Right ventricle myocardium inferior (tissue), 1 donor: ENCODE data around the gene PLIN4. TPM values are rescaled to one million over a fixed set of nuclear protein-coding genes. Genes with fewer than 3 reads are reported as not detected.
"Not testable (repeated sequence)": the region's sequence is repeated elsewhere in the genome, so short reads cannot be mapped to it uniquely, and the experiment has no call there.

Experiments used
- ATAC-seq: fragments of 200-7000 bp; cut with Tn5 transposase; one replicate; pipeline ENCODE4 v1.9.1; 2020; ENCODE audit warnings: mild to moderate bottlenecking, moderate library complexity
- DNase-seq: peaks from one replicate; pipeline ENCODE4 v3.0.0; 2021; ENCODE audit errors: missing footprints
- intact Hi-C: fragments of 100-400 bp; cut with DNase I; formaldehyde crosslinking; loops from one replicate; pipeline ENCODE4 v1.11.0; 2022
- total RNA-seq: library from RNA; stranded (reverse); fragmentation: NEBNext Ultra II Directional; extraction: Animal tissue kit (Norgen Biotek cat#: 25700); gene quantifications from one replicate; pipeline ENCODE4 v1.2.1, GENCODE V29; 2021
- donor health status: DM: no; HTN: yes; CAD: no; lungs with severe emphysema.

Gene PLIN4
- total RNA-seq, 1 donor from 2014 or later: 241 TPM

DNA sequence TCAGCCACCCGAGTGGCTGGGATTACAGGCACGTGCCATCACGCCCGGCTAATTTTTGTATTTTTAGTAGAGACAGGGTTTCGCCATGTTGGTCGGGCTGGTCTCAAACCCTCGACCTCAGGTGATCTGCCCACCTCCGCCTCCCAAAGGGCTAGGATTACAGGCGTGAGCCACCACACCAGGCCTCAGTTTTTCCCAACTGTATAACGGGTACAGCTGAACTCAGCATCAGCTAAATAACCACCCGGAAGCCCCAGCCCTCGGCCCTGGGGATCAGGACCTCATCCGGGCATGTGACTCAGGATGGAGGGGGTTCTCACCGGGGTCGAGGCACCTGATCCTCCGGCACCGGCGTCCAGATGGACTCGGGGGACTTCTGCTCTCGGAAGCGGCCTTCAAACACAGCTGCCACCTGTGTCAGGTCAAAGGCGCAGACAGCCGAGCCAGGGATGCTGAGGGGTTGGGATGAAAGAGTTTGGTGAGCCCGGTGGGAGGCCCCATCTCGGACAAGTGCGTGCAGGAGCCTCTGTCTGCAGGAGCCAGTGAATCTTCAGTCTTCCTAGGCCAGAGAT is 32.3 kb upstream of the PLIN4 start:
- peak; percentile 16 for DNase-seq
- ATAC-seq: no peak
- intact Hi-C loops: no loop called here

DNA sequence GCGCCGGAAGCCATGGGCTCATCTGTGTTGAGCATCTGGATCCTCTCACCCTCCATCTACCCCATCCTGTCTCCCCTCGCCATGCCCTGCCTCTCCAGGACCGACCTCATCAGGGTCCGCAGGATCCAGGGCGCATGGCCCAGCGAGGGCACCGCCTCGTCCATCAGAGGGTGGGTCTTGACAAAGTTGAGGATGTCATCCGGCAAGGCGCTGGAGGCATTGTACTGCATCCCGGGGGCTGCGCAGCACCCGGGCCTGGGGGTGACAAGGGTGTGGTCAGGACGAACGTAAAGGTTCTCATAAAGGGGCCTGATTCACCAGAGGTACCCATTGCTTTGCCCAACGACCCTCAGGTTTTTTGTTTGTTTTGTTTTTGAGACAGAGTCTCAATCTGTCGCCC is 31.7 kb upstream of the PLIN4 start:
- peak; percentile 4 for DNase-seq
- intact Hi-C loops: no loop called here
- no peak for ATAC-seq

DNA sequence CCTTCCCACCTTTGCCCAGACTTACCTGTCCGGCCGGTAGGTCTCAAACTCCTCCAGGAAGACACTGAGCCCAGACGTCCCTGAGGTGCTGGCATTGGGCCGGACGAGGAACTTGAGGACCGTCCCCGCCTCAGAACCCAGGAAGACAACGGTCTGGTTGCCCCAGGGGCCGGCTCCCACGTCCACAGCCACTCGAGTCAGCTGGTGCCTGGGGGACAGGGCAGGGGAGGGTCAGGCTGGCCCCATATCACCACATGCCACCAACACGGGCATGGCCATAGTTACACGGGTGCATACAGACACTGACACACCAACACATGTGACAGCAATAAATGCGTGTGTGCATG is 29.9 kb upstream of the PLIN4 start:
- intact Hi-C loops: no loop called here
- ATAC-seq: no peak

DNA sequence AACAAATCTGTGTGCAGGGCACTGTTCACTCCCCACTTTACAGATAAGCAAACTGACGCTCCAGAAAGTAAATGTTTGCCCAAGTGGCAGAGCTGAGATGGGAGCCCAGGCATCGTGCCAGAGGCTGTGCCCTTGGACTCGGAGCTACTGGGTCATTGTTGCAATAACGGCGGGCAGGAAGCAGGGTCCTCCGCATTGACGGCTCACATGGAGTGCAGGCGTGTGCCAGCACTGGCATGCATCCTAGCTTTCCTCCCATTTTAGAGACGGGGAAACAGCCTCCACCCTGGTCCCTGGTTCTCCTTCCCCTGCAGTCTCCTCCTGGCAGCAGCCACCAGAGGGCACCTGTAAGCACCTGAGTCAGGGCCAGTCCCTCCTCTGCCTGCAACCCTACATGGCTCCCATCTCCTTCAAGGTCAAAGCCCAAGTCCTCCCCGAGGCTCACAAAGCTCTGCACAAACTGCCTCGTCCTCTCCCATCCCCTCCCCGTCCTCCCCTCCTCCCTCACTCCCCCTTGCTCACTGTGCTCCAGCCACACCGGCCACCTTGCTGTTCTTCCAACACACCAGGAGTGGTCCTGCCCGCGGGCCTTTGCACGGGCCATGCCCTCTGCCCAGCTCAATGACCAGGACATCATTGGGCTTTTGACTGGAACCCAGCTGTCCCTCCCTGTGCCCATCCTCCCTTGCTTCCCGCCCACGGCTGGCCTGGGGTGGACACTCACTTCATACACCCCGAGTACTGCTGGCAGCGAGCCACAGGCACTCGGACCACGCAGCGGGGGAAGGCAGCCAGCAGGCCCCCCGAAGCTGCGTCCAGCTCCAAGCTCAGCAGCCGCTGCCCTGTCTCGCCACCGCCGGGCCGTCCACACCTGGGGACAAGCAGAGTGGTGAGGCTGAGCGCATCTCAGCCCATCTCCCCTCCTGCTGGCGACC is 29.3 kb upstream of the PLIN4 start:
- ATAC-seq (no peak), DNase-seq (peak; percentile 67)
- intact Hi-C loops: no loop called here

More for the DNA sequence above, 29.9 kb upstream of the PLIN4 start:
- peak; percentile 4 for DNase-seq

DNA sequence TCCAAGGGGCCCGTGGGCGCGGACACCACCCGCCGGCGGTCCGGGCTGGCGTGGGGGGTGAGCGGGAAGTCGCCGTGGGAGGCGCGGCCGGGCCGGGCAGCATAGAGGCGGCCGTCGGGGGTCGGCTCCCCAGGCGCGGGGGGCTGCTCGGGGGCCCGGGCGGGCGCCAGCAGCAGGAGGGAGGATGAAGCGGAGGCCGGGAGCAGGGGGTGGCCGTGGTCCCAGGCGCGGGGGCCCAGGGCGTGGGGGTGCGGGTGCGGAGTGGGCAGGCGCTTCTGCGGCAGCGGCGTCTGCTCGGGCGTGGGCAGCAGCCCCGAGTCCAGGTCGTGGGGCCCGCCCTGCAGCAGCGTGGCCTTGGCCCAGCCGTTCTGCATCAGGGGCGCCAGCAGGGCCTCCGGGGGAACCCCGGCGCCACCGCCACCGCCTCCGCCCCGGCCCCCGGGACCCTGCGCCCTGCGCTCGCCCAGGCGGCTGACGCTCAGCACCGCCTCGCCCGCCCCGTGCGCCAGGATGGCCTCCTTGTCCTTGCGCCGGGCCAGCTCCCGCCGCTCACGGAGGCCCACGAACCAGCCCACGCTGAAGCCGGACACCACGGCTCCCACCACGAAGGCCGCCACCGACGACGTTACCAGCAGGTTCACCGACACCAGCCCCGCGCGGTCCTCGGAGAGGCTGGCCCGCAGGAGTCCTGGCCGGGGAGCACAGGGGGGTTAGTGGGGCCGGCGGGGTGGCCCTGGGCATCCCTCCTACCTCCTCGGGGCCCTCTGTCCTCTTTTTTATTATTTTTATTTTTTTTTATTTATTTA is 25.8 kb upstream of the PLIN4 start:
- intact Hi-C loops: no loop called here
- DNase-seq: peak; percentile 37
- no peak for ATAC-seq

DNA sequence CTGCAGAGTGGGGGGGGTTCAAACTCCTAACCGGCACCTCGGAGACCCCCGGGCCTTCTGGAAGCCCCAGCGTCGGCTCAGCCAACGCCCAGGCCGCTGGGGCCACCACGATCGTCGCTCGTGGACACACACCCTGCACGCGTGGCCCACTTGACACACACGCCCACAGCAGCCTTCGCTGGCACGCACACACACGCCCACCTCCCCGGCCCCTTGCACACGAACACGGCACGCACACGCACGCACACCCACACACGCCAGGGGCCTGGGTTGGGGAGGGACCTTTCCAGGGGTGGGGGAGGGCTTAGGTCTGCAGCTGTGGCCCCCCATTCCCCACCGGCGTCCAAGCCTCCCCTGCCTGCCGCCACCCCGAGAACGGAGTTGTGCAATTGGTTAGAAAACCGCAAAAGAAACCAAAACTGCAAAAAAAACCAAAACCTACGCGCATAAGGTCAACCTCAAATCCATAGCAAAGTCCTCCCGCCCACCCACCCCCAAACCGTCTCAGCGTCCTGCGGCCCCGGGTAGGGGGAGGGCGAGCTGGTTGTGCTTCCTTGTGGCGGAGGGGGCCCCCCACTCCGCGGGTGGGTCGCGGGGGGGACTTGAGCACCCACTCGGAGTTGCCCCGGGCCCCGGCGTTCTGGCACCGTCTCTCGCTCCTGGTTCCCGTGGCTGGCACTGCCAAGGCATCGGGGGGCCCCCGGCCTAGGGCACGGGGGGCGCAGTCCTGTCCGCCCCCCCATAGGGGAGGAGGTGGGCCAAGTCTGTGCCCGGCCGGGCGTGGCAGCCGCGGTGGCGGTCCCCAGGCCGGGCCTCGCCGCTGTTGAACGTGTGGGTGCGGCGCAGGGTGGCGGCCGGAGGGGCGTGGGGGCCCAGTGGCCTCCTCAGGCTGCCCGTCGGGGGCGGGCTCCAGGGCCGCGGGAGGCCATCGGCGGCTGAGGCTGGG is 24.9 kb upstream of the PLIN4 start:
- ATAC-seq (no peak), DNase-seq (no peak)
- intact Hi-C loops: no loop called here

DNA sequence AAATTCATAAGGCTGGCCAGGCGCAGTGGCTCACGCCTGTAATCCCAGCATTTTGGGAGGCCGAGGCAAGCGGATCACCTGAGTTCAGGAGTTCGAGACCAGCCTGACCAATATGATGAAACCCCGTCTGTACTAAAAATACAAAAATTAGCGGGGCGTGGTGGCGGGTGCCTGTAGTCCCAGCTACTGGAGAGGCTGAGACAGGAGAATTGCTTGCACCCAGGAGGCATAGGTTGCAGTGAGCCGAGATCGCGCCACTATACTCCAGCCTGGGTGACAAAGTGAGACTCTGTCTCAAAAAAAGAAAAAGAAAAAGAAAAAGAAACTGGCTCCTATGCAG is 23.5 kb upstream of the PLIN4 start:
- DNase-seq, ATAC-seq, intact Hi-C loops: not testable (repeated sequence)

DNA sequence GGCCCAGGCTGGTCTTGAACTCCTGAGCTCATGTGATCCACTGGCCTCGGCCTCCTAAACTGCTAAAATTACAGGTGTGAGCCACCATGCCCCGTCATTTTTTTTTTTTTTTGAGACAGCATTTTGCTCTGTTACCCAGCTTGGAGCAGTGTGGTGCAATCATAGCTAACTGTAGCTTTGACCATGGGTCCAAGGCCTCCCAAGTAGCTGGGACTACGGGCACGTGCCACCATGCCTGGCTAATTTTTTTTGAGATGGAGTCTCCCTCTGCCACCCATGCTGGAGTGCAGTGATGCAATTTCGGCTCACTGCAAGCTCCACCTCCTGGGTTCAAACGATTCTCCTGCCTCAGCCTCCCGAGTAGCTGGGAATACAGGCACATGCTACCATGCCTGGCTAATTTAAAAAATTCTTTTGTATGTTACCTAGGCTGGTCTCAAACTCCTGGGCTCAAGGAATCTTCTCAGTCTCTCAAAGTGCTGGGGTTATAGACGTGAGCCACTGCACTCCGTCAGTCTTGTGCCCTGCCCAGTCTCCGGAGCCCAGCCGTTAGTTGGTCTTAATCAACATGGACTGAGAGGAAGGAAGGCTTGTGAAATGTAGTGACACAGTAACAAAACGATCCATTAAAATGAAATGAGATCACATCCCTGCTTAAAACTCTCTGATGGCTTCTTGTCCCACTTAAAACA is 23.0 kb upstream of the PLIN4 start:
- intact Hi-C loops: no loop called here
- no peak for DNase-seq
- ATAC-seq: no peak

DNA sequence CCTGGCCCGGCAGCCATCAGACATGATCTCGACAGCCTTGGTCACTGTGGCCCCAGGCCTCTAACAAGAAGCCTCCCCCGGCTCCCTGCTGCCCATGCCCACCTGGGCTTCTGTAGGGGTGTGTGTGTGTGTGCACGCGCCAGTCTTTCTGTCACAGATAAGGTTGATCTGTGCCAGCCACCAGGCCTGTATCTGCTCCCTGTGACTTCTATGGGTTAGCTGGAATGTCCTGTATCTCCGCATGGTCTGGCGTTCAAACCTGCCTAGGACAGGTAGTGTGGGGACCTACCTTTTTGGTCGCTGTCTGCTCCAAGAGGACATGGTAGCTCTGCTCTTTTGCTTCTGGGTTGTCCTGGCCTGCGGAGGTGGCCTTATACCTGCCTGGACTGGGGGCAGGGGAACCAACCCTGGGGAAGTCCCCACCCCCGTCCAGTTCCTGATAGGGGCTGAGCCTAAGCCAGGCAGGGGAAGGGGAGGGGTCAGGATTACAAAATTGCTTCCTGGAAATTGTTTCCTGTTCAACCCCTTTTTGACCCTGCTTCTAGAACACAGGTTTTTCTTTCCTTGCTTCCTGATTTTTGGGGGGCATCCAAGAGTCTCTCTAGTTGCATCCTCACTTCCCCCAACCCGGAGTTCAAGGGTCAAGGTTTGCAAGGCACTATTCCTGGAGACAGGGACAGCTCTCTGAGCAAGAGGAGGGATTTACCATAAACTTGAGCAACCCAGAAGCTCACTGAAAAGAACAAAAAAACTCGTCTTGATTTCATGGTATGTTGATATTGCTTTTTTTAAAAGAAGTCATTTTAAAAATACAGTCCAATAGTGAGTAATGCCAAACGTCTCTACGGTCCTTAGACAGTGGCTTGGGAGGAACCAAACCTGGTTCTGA is 21.7 kb upstream of the PLIN4 start, which contains the start of gene LRG1:
Gene LRG1 (minus strand): TSS at position 344 of the 889 bp plus-strand sequence. CDS start 23 bp downstream, at position 321.
- intact Hi-C loops: loop anchor here (10.0 kb wide), 1 partner anchor 265 kb away; the partner anchor contains the start of gene SHD
- DNase-seq: peak; percentile 81

DNA sequence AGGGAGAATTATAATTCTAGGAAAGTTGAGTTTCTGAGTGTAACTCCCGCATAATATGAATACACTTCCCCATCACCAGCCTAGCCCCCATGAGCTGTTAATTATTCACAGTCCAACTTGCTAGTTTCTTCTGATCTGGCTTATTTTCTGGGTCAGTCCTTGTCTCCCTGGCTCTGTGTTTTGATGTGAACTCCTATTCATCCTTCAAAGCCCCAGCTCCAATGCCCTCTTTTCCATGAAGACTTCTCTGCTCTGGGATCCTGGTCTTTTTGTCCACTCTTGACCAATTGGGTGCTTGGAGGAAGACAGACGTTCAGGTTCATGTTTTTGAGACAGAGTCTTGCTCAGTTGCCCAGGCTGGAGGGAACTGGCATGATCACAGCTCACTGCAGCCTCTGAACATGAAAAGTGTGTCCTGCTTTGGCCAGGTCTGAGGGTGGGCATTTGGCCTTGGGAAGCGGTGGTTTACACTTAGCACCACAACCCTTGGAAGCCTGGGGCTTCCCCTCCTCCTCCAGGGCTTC is 20.9 kb upstream of the PLIN4 start:
- intact Hi-C loops: loop anchor here (10.0 kb wide), 1 partner anchor 264 kb away; the partner anchor contains the start of gene SHD
- ATAC-seq (no peak), DNase-seq (no peak)

More for the DNA sequence above, 21.7 kb upstream of the PLIN4 start, which contains the start of gene LRG1:
- peak; percentile 32 for ATAC-seq

DNA sequence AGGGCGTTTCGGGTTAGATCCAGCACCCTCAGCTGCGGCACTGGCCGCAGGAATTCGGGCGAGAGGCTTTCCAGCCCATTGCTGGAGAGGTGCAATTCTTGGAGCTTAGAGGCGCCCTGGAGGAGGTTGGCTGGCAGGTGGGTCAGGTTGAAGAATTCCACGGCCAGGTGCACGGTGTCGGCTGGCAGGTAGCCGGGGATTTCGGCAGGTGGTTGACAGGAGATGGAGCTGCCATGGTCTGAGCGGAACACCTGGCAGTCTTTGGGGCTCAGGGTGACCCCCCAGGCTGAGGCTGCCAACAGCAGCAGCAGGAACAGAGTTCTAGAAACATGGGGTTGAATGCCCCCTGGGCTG is 20.3 kb upstream of the PLIN4 start:
- no peak for ATAC-seq
- intact Hi-C loops: loop anchor here (10.0 kb wide), 1 partner anchor 264 kb away; the partner anchor contains the start of gene SHD
- no peak for DNase-seq

DNA sequence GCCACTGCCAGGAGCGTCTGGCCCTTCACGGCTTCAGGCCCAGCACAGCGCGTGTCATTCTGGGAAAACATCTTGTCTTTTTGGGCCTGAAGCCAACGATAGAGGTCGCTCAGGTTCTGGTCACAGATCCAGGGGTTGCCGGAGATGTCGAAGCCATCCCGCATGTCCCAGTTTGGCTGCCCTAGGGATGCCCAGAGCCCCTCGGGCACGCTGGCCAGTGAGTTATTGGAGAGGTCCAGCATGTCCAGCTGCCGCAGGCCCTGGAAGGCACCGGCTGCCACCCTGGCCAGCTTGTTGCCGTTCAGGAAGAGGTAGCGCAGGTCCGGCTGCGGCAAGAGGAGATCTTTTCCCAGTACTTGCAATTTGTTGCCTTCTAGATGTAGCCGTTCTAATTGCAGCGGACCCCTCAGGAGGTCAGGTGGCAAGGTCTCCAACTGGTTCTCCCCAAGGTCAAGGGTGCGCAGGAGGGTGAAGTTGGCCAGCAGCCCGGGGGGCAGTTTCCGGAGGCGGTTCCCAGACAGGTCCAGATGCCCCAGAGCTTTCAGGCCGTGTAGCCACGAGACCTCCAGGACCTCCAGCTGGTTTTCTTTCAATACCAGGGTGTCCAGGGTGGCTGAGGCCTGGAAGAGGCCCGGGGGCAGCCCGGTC is 19.8 kb upstream of the PLIN4 start:
- ATAC-seq: peak; percentile 22
- intact Hi-C loops: loop anchor here (10.0 kb wide), 1 partner anchor 263 kb away; the partner anchor contains the start of gene SHD
- no peak for DNase-seq

DNA sequence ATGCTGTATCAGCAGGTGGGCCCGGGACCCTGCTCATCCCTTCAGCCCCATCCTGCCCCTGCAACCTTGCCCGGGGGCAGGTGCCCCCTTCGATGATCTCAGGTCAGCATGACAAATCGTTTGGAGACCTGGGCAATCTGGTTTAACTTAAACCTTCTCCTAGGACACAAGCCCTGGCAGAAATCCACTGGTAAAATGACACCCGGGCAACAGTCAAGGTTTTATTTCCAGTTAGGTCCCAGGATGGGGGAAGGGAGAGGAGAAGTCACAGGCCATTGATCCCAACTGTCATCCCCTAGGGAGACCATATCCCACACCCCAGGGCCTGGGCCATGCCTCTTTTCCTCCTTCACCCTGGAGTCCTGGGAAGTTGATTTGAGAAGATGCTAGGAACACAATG is 18.5 kb upstream of the PLIN4 start:
- intact Hi-C loops: loop anchor here (10.0 kb wide), 1 partner anchor 262 kb away; the partner anchor contains the start of gene SHD

DNA sequence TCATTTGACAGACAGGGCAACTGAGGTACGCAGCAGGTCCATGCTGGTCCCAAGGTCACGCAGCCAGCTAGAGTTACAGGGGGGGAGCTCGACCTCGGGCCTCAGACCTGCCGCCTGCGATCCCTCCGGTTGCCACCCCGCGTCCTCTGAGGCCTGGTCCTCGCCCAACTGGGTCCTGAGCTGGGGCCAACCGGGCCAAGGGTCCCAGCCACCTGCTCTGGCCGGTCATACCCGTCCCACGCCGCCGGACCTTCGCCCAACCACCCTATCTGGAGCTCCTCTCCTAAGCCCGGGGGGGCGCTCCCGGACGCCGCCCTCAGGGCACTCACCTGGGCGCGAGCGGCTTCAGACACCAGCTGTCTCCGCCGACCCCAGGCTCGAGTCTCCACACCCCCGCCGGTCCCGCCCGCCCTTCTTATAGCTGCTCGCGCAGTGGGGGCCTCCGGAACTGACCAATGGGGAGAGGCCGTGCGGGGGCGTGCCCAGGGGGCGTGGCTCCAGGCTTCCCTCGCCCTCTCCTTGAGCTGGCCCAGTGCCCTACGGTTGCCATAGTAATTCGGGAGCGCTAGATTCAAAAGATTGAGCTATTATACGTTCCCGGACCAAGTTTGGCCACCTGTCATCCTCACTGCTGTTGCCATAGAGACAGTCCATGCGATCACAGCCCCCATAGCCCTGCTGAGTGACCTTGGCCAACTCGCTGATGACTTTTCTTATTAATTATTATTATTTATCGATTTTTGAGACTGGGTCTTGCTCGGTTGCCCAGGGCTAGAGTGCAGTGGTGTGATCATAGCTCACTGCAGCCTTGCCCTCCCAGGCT is 16.8 kb upstream of the PLIN4 start, which contains the start of gene PLIN5:
Gene PLIN5 (minus strand): TSS at position 389 of the 823 bp plus-strand sequence. CDS start 1,150 bp downstream, outside the sequence.
- DNase-seq: peak; percentile 91
- intact Hi-C loops: loop anchor here (10.0 kb wide), 1 partner anchor 260 kb away; the partner anchor contains the start of gene SHD
- peak; percentile 88 for ATAC-seq

More for the DNA sequence above, 18.5 kb upstream of the PLIN4 start:
- ATAC-seq (peak; percentile 27), DNase-seq (no peak)
